Astrocyte of the spinal cord (primary cell): ENCODE results near the gene DDX39A.

ENCODE experiments used
- DNase-seq: peaks from one replicate; pipeline ENCODE4 v3.0.0; 2011; ENCODE audit warnings: low read depth, low spot score
- H3K4me3 ChIP-seq: 2 replicates; pipeline ENCODE4 v1.5.1; 2011; ENCODE audit warnings: low read depth, mild to moderate bottlenecking, low read length, moderate library complexity
- in situ Hi-C: cut with HindIII; loops from 2 replicates; pipeline ENCODE4 v1.10.0; 2017; ENCODE audit warnings: low sequenced_read_pairs
- TF ChIP-seq, protein P1 (sequence below): IDR thresholded peaks from 2 replicates; pipeline ENCODE4 v1.5.1; 2012; ENCODE audit warnings: low read depth, mild to moderate bottlenecking, low read length, inconsistent platforms

DDX39A gene

DNA sequence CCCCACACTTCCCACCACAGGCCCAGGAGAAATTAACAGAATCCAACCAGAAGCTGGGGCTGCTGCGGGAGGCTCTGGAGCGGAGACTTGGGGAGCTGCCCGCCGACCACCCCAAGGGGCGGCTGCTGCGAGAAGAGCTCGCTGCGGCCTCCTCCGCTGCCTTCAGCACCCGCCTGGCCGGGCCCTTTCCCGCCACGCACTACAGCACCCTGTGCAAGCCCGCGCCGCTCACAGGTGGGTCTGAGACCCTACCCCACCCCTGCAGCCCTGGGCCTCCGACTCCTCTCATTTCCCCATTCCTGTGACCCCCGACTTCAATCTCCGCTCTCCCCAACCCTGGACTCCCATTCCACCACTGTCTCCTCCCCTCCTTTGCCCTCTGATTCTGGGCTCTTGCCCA lies 31.7 kb upstream of the DDX39A start:
- DNase-seq: no peak
- in situ Hi-C loops: no loop called here
- TF ChIP-seq, protein P1, sequence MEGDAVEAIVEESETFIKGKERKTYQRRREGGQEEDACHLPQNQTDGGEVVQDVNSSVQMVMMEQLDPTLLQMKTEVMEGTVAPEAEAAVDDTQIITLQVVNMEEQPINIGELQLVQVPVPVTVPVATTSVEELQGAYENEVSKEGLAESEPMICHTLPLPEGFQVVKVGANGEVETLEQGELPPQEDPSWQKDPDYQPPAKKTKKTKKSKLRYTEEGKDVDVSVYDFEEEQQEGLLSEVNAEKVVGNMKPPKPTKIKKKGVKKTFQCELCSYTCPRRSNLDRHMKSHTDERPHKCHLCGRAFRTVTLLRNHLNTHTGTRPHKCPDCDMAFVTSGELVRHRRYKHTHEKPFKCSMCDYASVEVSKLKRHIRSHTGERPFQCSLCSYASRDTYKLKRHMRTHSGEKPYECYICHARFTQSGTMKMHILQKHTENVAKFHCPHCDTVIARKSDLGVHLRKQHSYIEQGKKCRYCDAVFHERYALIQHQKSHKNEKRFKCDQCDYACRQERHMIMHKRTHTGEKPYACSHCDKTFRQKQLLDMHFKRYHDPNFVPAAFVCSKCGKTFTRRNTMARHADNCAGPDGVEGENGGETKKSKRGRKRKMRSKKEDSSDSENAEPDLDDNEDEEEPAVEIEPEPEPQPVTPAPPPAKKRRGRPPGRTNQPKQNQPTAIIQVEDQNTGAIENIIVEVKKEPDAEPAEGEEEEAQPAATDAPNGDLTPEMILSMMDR: no peak
- H3K4me3 ChIP-seq: no peak overlapping the region

DNA sequence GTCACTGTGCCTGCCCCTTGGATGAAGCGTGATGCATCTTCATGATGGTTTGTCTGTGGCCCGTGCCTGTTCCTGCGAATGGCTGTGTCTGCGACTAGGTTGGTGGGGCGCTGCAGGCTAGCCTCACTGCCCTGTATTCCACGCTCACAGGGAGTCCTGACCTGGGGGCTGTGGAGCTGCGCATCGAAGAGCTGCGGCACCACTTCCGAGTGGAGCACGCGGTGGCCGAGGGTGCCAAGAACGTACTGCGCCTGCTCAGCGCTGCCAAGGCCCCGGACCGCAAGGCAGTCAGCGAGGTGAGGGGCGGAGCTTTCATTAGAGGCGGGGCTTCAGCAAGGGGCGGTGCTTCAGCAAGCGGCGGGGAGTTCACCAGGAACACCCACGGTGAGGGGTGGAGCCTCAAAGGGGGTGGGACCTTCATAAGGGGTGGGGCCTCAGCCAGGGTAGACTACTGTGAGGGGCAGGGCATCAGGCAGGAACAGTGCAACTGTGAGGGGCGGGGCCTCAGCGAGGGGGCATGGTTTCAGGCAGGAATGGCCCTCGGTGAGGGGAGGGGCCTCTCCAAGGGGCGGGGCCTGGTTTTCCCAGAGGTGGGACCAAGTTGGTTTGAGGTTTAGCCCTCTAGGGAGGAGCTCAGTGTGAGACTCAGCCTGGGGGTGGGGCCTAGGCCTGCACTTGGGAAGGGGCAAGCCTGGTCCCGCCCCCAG lies 31.2 kb upstream of the DDX39A start:
- DNase-seq: no peak
- TF ChIP-seq, protein P1: no peak
- in situ Hi-C loops: no loop called here
- no peak overlapping the region for H3K4me3 ChIP-seq

DNA sequence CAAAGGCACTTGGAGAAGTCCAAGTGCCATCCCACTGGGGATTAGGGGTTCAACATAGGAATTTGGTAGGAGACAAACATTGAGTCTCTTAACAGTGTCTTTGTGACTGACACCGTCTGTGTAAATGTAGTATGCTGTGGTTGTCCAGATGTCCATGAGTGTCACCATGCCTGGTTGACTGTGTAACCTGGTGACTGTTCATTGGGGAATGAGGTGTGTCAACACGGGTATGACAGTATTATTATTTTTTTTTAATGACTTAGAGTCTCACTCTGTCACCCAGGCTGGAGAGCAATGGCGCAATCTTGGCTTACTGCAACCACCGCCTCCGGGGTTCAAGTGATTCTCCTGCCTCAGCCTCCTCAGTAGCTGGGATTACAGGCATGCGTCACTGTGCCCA lies 30.2 kb upstream of the DDX39A start:
- TF ChIP-seq, protein P1: no peak
- in situ Hi-C loops: no loop called here
- DNase-seq: no peak
- H3K4me3 ChIP-seq: no peak overlapping the region

DNA sequence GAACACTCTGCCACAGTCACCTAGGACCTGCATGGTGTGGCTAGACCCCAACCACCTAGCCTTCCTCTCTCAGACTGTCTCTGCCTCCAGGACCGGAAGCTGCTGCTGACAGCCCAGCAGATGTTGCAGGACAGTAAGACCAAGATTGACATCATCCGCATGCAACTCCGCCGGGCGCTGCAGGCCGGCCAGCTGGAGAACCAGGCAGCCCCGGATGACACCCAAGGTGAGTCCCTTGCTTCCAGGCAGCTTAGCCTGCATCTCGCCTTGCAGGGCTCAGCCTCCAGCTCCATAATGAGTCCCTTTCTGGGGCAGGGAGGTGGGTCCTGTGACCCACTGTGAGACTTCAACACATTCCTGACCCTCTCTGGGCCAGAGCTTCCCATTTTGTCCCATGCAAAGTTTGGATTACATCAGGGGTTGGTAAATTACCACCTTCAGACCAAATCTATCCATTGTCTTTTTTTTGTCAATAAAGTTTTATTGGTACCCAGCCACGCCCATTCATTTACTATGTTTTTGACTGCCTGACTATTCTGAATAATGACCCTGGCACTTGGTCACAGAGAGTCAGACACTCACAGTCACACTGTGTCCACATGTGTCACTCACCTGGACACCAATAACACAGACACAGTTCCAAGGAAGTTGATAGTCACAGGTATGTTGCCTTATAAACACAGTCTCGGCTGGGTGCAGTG lies 27.3 kb upstream of the DDX39A start:
- DNase-seq: no peak
- in situ Hi-C loops: no loop called here
- no peak overlapping the region for H3K4me3 ChIP-seq
- TF ChIP-seq, protein P1: no peak

DNA sequence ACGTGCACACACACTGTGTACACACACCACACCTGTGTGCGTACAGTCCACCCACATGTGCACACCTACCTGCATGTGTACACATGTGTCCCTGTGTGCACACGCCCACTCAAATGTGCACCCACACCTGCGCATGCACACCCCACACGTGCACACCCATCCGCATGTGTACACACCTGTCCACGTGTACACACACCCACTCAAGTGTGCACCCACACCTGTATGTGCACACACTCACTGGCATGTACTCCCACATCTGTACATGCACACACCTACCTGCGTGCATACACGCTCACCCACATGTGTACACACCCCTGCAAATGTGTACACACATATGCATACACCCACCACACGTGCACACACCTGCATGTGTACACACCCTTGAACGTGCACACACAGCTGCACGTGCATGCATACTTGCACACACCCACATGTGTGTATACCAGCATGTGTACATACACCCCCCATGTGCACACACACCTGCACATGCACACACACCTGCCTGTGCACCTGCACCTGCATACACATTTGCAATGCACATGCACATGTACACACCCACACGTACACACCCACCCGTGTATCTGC lies 24.6 kb upstream of the DDX39A start:
- TF ChIP-seq, protein P1: no peak
- no peak for DNase-seq
- no peak overlapping the region for H3K4me3 ChIP-seq
- in situ Hi-C loops: no loop called here

DNA sequence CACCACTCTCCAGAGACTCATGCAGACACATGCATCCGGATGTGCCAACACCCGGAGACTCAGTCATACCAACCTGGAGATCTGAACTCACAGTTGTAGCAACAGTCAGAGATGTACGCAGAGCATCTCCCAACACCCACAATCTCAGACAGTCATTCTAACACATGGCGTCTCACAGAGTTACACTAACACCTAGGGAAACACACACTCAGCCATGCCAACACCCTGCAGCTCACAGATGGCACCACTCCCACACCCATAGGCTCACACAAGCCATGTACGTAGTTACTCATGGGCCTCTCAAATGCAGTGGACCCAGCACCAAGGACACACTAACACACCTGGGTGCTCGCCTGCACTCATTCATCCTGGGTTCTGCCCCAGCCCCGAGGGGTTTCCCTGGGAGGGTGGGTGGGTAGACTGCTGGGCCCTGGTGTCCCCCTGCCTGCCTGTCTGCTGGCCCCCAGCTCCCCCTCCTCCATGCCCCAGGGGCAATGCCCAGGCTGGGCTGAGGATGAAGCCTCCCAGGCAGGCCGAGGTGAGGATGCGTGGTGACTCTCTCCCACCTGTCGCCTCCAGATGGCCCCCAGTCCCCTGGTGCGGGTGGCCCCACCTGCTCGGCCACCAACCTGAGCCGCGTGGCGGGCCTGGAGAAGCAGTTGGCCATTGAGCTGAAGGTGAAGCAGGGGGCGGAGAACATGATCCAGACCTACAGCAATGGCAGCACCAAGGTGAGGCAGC lies 23.9 kb upstream of the DDX39A start:
- TF ChIP-seq, protein P1: no peak
- no peak for DNase-seq
- in situ Hi-C loops: no loop called here

More for the DNA sequence above, 23.9 kb upstream of the DDX39A start:
- H3K4me3 ChIP-seq: no peak overlapping the region
